ENCODE measurements around the gene SNX1.
A peak's percentile ranks its signal among the peaks of the same experiment; 100 is the strongest.

The SNX1 gene

DNA sequence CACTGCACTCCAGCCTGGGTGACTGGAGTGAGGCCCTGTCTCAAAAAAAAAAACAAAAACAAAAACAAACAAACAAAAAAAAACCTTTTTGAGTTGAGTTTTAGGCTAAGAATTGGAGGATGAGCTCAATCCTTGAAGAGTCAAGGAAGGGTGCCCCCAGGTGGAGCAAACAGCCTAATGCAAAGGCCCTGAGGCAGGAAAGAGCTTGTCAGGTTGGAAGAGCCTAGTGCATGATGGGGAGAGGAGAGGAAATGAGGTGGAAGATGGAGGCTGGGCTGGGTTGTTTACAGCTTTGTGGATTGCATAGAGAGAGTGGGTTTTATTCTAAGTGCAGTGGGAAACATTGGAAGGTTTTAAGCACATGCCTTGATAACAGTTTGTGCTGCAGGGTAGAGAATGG, 53.6 kb downstream of the SNX1 start:
- DNase-seq: peak; percentile 47

DNA sequence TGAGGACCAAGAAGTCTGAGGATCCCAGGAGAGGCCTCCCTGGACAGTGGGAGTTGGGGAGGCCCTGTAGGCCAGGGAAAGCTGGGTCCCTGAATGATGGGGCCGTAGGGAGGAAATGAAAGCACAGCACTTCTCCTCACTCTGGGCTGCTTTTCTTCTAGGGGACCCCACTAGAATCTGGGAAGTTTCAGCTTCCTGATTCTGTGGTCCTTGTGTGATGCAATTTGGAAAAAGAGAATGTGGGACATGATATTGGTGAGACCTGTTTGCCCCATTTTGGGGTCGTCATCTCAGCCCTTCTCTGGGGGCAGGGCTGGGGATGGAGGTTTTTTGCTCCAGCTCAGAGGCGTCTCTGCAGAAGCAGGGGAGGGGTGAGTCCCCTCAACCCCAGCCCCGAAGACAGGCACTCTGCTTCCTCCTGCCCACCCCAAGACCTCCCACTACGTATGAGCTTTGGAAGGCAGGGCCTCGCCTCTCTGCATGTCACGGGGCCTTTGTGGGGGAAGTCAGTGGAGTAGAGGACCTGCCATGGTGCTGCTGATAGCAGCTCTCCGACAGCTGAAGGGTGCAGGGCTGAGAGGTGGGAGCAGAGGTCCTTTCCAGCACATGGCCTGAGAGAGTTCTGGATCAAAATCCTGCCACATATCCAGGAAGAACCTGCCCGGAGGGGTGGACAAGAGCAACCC, 54.3 kb downstream of the SNX1 start:
- DNase-seq: no peak

DNA sequence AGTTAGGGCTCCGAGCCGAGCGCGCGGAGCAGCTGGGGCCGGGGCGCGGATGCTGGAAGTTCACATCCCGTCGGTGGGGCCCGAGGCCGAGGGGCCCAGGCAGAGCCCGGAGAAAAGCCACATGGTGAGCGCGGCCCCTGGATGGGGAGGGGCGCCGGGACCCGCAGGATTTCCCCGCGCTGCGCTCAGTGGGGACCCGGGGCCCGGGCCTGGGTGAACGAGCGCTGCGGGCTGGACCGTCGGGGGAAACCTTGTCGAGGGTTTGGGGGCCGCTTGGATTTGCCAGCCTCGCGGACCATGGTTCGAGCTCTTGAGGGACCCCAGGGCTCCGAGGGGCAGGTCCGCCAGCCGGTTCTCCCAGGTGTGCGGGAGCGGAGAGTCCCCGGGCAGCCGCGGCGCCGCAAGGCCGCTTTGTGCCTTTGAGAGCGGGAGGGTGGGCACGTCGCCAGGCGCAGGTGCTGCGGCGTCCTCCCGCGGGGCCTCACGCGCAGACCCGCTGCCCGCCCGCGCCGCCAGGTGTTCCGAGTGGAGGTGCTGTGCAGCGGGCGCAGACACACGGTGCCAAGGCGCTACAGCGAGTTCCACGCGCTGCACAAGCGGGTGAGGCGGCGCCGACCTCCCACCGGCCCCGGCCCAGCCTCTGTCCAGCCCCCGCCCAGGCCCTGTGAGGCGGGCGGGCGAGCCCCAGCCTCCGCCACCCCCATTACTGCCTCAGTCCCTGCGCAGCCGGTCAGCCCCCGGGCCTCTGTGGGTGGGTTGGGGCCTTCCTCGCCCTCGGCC, 56.1 kb downstream of the SNX1 start, which contains the start of gene SNX22:
TSS of gene SNX22 (plus strand) at position 5 of the 780 bp plus-strand sequence. CDS start at position 50, 45 bp downstream.
- peak; percentile 32 for DNase-seq

DNA sequence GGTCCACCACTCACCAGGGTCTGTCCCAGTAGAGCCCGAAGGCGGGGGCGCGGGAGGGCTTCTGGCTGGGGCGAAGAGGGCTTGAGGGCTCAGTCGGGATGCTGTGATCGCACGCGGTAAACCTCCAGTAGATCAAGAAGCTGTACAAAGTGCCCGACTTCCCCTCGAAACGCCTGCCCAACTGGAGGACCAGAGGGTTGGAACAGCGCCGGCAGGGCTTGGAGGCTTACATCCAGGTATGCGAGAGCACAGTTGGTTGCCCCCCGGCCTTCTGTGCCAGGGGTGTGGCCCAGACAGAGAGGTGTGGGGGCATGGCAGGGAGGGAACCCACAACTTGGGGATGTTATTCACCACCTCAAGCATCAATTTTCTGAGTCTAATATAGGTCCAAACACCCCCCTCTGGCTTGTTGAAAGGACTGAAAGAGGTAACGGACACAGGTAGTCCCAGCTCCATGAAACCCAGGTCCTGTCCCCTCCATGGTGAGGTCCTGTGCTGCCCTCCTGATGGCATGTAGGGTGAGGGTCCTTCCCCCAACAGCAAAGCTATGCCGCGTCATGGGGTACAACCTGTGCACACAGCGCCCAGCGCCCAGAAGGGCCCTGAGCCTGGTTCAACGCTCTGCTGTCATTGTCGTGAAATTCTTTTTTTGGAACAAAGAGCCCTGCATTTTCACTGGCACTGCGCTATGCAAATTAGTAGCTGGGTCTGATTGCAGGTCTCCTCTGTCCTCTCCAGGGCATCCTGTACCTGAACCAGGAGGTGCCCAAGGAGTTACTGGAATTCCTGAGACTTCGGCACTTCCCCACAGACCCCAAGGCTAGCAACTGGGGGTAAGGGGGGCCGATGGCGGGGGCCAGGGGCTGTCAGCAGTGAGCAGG, 57.0 kb downstream of the SNX1 start:
- DNase-seq: no peak

GRCh38 chr15:64153480-64154367, 57.9 kb downstream of the SNX1 start:
- peak; percentile 94 for DNase-seq

GRCh38 chr15:64155802-64156651, 60.2 kb downstream of the SNX1 start:
- DNase-seq: no peak

- no peak for DNase-seq
Measured at GRCh38 chr15:64156652-64157331, 61.0 kb downstream of the SNX1 start.

DNA sequence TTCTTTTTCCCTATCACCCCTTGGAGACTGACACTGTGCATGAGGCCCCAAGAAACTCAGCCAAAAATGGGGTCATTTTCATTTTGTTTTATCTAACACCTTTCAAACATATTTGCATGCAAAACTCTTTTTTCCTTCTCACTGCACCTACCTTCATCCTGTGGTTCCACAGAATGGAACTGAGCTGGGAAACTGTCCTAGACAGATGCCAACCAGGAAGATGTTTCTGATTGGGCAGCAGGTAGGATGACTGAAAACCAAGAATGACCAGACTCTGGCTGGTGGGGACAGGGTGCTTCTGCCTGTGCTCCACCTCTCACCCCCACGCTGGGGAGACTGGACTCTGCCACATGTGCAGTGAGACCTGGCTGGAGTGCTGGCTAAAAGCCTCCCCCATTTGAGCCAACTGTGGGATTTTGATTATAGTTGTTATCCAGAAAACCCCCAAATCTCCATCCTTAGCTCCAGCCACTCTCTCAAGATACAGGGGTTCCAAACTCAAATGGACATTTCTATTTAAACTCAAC, 61.9 kb downstream of the SNX1 start:
- no peak for DNase-seq

DNA sequence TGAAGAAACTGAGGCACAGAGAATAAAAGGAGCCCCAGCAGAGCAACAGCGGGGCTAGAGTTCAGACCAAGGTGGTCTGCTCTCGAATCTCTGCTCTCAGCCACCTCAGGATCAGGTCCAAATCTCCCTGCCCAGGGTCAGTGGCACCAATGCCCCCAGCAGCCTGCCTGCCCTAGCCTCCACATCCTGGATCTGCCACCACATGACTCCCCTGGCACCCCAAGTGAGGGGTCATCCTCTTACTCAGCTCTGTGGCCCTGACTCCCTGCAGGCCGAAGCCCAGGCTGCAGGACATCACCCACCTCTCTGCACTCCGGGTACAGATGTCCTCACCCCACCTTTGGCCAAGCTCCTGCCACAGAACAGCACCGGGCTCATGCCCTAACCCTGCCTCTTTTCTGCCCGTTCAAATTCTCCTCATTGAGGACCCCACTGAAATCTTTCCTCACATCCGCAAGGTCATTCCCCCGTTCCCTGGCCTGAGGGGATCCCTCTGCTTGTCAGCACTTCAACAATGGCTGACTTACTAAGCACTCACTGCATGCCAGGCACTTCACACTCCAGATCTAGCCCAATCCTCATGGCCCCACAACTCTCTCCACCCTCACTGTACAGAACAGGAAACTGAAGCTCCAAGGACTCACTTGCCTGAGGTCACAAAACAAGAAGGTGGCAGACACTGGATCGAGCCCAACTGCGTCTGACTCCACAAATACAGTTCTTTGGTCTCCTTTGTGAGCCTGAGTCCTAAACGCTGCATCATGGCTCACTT, 62.8 kb downstream of the SNX1 start:
- DNase-seq: no peak

DNA sequence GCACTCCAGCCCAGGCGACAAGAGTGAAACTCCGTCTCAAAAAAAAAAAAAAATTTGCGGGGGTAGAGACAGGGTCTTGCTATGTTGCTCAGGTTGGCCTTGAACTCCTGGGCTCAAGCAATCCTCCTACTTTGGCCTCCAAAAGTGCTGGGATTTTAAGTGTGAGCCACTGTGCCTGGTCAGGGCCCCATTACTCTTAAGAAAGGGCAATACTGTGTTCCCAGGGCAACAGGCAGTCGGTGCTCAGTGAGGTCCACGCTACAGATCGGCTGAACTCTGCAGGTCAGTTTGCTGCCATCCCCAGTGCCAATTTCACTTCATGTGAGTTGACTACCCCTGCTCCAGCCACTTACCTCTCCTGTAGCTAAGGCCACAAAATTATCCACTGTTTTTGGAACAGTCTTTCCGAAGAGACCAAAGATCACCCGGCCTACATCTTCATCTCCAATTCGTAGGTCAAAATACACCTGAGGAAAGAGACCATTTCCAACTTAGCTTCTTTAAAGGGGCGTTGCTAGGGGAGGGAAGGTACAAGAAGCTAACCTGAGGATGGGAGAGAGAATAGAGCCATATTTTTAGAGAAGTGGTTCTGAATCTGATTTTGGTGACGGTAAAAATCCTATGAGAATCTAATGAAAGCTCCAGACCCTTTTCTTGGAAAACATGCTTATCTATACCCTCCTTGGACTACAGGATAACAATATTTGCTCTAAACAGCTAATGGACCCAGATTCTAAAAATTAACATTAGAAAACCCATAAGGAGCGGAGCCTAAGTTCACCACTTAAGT, 66.1 kb downstream of the SNX1 start:
- no peak for DNase-seq

GRCh38 chr15:64162478-64162868, 66.7 kb downstream of the SNX1 start:
- no peak for DNase-seq

DNA sequence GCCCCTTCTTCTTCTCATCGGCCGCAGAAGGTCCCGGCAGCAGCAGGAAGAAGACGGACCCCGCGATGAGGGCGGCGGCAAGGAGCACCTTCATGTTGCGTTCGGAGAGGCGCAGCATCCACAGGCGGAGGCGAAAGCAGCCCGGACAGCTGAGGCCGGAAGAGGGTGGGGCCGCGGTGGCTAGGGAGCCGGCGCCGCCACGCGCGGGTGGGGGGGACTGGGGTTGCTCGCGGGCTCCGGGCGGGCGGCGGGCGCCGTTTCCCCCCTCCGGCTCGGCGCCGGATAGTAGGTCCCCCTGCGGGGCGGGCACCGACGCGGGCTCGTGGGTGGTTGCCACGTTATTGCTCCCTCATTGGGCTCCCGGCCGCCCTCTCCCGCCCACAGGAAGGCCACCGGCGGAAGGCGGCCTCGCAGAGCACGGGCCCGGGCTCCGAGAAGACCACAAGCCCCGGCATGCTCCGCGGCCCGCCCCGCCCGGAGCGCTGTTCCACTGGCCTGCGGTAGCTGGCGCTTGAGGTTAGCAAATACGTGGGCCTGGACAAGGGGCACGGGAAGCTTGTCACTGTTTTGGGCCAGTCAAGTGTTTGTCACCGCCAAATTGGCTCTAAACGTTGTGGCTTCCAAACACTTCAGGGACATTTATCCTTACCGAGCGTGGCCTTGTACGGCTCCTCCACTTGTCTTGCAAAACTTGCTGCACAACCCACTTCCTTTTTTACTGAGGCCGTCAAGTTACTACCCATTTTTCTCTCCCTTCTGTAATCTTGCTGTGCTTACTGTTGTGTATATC, 67.3 kb downstream of the SNX1 start, which contains the start of gene PPIB:
TSS of gene PPIB (minus strand) at position 154 of the 790 bp plus-strand sequence. CDS start at position 118, 36 bp downstream.
- peak; percentile 83 for DNase-seq

GRCh38 chr15:64163659-64164362, 68.0 kb downstream of the SNX1 start:
- no peak for DNase-seq

DNA sequence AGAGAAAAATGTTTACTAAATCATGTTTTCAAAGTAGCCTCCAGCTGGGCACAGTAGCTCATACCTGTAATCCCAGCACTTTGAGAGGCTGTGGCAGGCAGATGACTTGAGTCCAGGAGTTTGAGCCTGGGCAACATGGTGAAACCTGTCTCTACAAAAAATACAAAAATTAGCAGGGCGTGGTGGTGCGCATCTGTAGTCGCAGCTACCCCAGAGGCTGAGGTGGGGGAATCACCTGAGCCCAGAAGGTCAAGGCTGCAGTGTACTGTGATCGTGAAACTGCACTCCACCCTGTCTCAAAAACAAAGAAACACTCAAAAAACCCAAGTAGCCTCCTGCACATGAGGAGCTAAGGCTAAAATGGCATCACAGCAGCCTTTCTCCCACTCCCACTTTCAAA, 68.7 kb downstream of the SNX1 start:
- no peak for DNase-seq

- DNase-seq: no peak
Measured at GRCh38 chr15:64166102-64166890, 70.5 kb downstream of the SNX1 start.

- no peak for DNase-seq
Measured at GRCh38 chr15:64180235-64180824, 84.5 kb downstream of the SNX1 start.

All from 8988T (cell line).